HG03139 (cell line): ENCODE results near the gene ARHGEF38.

Experiments
- ATAC-seq: cut with Tn5 transposase; IDR thresholded peaks from one replicate; pipeline ENCODE4 v1.9.1; 2021; ENCODE audit not compliant: unreplicated experiment

Gene ARHGEF38

GRCh38 chr4:105558277-105558676, 5.9 kb downstream of the ARHGEF38 start:
- ATAC-seq, result no peak

GRCh38 chr4:105560421-105560848, 8.0 kb downstream of the ARHGEF38 start:
- no peak for ATAC-seq

GRCh38 chr4:105563352-105563751, 10.9 kb downstream of the ARHGEF38 start:
- no peak for ATAC-seq

- no peak for ATAC-seq
Measured at GRCh38 chr4:105568584-105568983, 16.2 kb downstream of the ARHGEF38 start.

- no peak for ATAC-seq
Measured at GRCh38 chr4:105569057-105569865, 16.8 kb downstream of the ARHGEF38 start.

GRCh38 chr4:105569866-105570236, 17.4 kb downstream of the ARHGEF38 start:
- no peak for ATAC-seq

GRCh38 chr4:105572296-105572695, 19.9 kb downstream of the ARHGEF38 start:
- no peak for ATAC-seq

- no peak for ATAC-seq
Measured at GRCh38 chr4:105586638-105587328, 34.4 kb downstream of the ARHGEF38 start.

GRCh38 chr4:105587841-105588240, 35.4 kb downstream of the ARHGEF38 start:
- ATAC-seq, result no peak

GRCh38 chr4:105588252-105588651, 35.8 kb downstream of the ARHGEF38 start:
- ATAC-seq, result no peak

- ATAC-seq, result no peak
Measured at GRCh38 chr4:105591573-105591972, 39.2 kb downstream of the ARHGEF38 start.

- peak; percentile 81 for ATAC-seq
Measured at GRCh38 chr4:105594099-105595010, 41.9 kb downstream of the ARHGEF38 start.

- no peak for ATAC-seq
Measured at GRCh38 chr4:105596684-105597083, 44.3 kb downstream of the ARHGEF38 start.

GRCh38 chr4:105598052-105598451, 45.6 kb downstream of the ARHGEF38 start:
- no peak for ATAC-seq

GRCh38 chr4:105598787-105599186, 46.4 kb downstream of the ARHGEF38 start:
- no peak for ATAC-seq

- ATAC-seq, result no peak
Measured at GRCh38 chr4:105599482-105599881, 47.1 kb downstream of the ARHGEF38 start.

GRCh38 chr4:105599932-105600655, 47.7 kb downstream of the ARHGEF38 start:
- ATAC-seq, result no peak

- ATAC-seq, result no peak
Measured at GRCh38 chr4:105600951-105601350, 48.5 kb downstream of the ARHGEF38 start.

- no peak for ATAC-seq
Measured at GRCh38 chr4:105601406-105601805, 49.0 kb downstream of the ARHGEF38 start.

GRCh38 chr4:105603158-105603557, 50.7 kb downstream of the ARHGEF38 start:
- ATAC-seq, result no peak

- ATAC-seq, result no peak
Measured at GRCh38 chr4:105605493-105605892, 53.1 kb downstream of the ARHGEF38 start.
